Measurements from ENCODE around the gene ADGRA3. TPM values are rescaled to one million over a fixed set of nuclear protein-coding genes. Genes with fewer than 3 reads are reported as not detected.

The ADGRA3 gene
- total RNA-seq, 4 donors from 2014 or later: 10.4 to 32.2 (median 19.8) TPM

GRCh38 chr4:22460266-22460665, 55.6 kb downstream of the ADGRA3 start:
- no peak for DNase-seq (ENCODE audit: low spot score in 2 of 2)
- no peak overlapping the region for H3K4me3 ChIP-seq
- H3K36me3 ChIP-seq: no peaks in the 10 kb centered on the region
- no peaks in the 10 kb centered on the region for H3K4me1 ChIP-seq
- H3K27ac ChIP-seq: no peak overlapping the region
- no peaks in the 10 kb centered on the region for H3K27me3 ChIP-seq
- TF ChIP-seq EP300 (IDR thresholded peaks at IDR 0.05): no peak
- no peak for TF ChIP-seq POLR2A (IDR thresholded peaks at IDR 0.05)
- TF ChIP-seq POLR2AphosphoS5 (IDR thresholded peaks at IDR 0.05): no peak
- no peak for TF ChIP-seq CTCF (IDR thresholded peaks at IDR 0.05)
- H3K9me3 ChIP-seq: no peaks in the 10 kb centered on the region

- WGBS: 94% methylated on average over 4 of the region's 4 CpGs
- no peaks in the 10 kb centered on the region for H3K36me3 ChIP-seq
- no peak for DNase-seq (ENCODE audit: low spot score in 2 of 2)
Observed at GRCh38 chr4:22458098-22458497, 57.8 kb downstream of the ADGRA3 start.

GRCh38 chr4:22457348-22457747, 58.5 kb downstream of the ADGRA3 start:
- Histone ChIP-seq H3K4me3 (no peak overlapping the region), H3K27ac (no peak overlapping the region), H3K27me3 (no peaks in the 10 kb centered on the region), H3K9me3 (no peaks in the 10 kb centered on the region), H3K36me3 (no peaks in the 10 kb centered on the region), H3K4me1 (no peaks in the 10 kb centered on the region)
- DNase-seq (ENCODE audit: low spot score in 2 of 2): no peak
- 76% methylated on average over 3 of the region's 3 CpGs for WGBS
- TF ChIP-seq POLR2A (IDR thresholded peaks at IDR 0.05) (no peak), EP300 (IDR thresholded peaks at IDR 0.05) (no peak)

More at GRCh38 chr4:22458098-22458497, 57.8 kb downstream of the ADGRA3 start:
- no peak overlapping the region for H3K4me3 ChIP-seq
- no peak overlapping the region for H3K27ac ChIP-seq
- no peaks in the 10 kb centered on the region for H3K27me3 ChIP-seq
- TF ChIP-seq CTCF (IDR thresholded peaks at IDR 0.05): no peak
- no peak for TF ChIP-seq POLR2AphosphoS5 (IDR thresholded peaks at IDR 0.05)
- TF ChIP-seq EP300 (IDR thresholded peaks at IDR 0.05): no peak
- no peak for TF ChIP-seq POLR2A (IDR thresholded peaks at IDR 0.05)
- H3K4me1 ChIP-seq: no peaks in the 10 kb centered on the region
- H3K9me3 ChIP-seq: no peaks in the 10 kb centered on the region

- Histone ChIP-seq H3K4me3 (no peak overlapping the region), H3K4me1 (no peaks in the 10 kb centered on the region), H3K9me3 (no peaks in the 10 kb centered on the region), H3K27ac (no peak overlapping the region), H3K27me3 (no peaks in the 10 kb centered on the region), H3K36me3 (no peaks in the 10 kb centered on the region)
- no peak for DNase-seq (ENCODE audit: low spot score in 2 of 2)
- WGBS: 91% methylated on average over 3 of the region's 3 CpGs
- no peak for TF ChIP-seq POLR2A (IDR thresholded peaks at IDR 0.05)
- TF ChIP-seq CTCF (IDR thresholded peaks at IDR 0.05): no peak
- no peak for TF ChIP-seq POLR2AphosphoS5 (IDR thresholded peaks at IDR 0.05)
- TF ChIP-seq EP300 (IDR thresholded peaks at IDR 0.05): no peak
Observed at GRCh38 chr4:22456291-22456690, 59.6 kb downstream of the ADGRA3 start.

- DNase-seq (ENCODE audit: low spot score in 2 of 2): no peak
- Histone ChIP-seq H3K4me3 (no peak overlapping the region), H3K9me3 (no peaks in the 10 kb centered on the region), H3K27me3 (no peaks in the 10 kb centered on the region), H3K27ac (no peak overlapping the region), H3K4me1 (no peaks in the 10 kb centered on the region), H3K36me3 (no peaks in the 10 kb centered on the region)
- TF ChIP-seq EP300 (IDR thresholded peaks at IDR 0.05) (no peak), POLR2AphosphoS5 (IDR thresholded peaks at IDR 0.05) (no peak), POLR2A (IDR thresholded peaks at IDR 0.05) (no peak), CTCF (IDR thresholded peaks at IDR 0.05) (no peak)
- 96% methylated on average over 3 of the region's 3 CpGs for WGBS
Observed at GRCh38 chr4:22454955-22455354, 60.9 kb downstream of the ADGRA3 start.

GRCh38 chr4:22454216-22454838, 61.5 kb downstream of the ADGRA3 start:
- Histone ChIP-seq H3K4me3 (no peak overlapping the region), H3K4me1 (no peaks in the 10 kb centered on the region), H3K27me3 (no peaks in the 10 kb centered on the region), H3K9me3 (no peaks in the 10 kb centered on the region), H3K36me3 (no peaks in the 10 kb centered on the region), H3K27ac (no peak overlapping the region)
- WGBS: 94% methylated on average over 3 of the region's 3 CpGs
- no peak for TF ChIP-seq EP300 (IDR thresholded peaks at IDR 0.05)
- no peak for TF ChIP-seq POLR2AphosphoS5 (IDR thresholded peaks at IDR 0.05)
- TF ChIP-seq POLR2A (IDR thresholded peaks at IDR 0.05): no peak
- TF ChIP-seq CTCF (IDR thresholded peaks at IDR 0.05): no peak
- DNase-seq (ENCODE audit: low spot score in 2 of 2): no peak
